GM12892 (cell line): ENCODE data around the gene ANKRD44.

Experiments used
- POLR2A ChIP-seq: IDR thresholded peaks from 2 replicates; pipeline ENCODE4 v1.6.1; 2011; ENCODE audit warnings: low read depth, low read length, control low read depth
- POLR2AphosphoS5 ChIP-seq: IDR thresholded peaks from 2 replicates; pipeline ENCODE4 v1.6.1; 2011; ENCODE audit warnings: low read depth, low read length, control low read depth
- TAF1 ChIP-seq: IDR thresholded peaks from 2 replicates; pipeline ENCODE4 v1.6.1; 2011; ENCODE audit warnings: low read depth, mild to moderate bottlenecking, control low read depth, low read length, borderline replicate concordance

GRCh38 chr2:197269815-197270214 lies 40.8 kb downstream of the ANKRD44 start:
- TF ChIP-seq POLR2AphosphoS5 (no peak), POLR2A (no peak), TAF1 (no peak)
